Activated T-helper 2 cell treated with anti-CD3 and anti-CD28 coated beads, Interferon-gamma antibody, Interleukin-2, Interleukin-4, amounts not matched to agents 10 μg/mL and 5 μg/mL and 100 μg/mL, durations not matched to agents 14 hours and 24 hours and 36 hours (primary cell): ENCODE data around the gene PPP1R12C. TPM values are rescaled to one million over a fixed set of nuclear protein-coding genes. Genes with fewer than 3 reads are reported as not detected.

Experiments used
- DNase-seq: peaks from one replicate; pipeline ENCODE4 v3.0.0; 2021; ENCODE audit warnings: low spot score
- H3K27ac Mint-ChIP-seq: one replicate; pipeline ENCODE4 v1.8.0; 2021; ENCODE audit warnings: mixed read lengths
- H3K27me3 Mint-ChIP-seq: one replicate; pipeline ENCODE4 v1.8.0; 2021; ENCODE audit warnings: low read depth, mixed read lengths
- H3K36me3 Mint-ChIP-seq: one replicate; pipeline ENCODE4 v1.8.0; 2021; ENCODE audit warnings: low read depth, mixed read lengths
- H3K4me1 Mint-ChIP-seq: one replicate; pipeline ENCODE4 v1.8.0; 2021; ENCODE audit warnings: low read depth, mixed read lengths
- H3K4me3 Mint-ChIP-seq: one replicate; pipeline ENCODE4 v1.8.0; 2021; ENCODE audit warnings: low read depth, mild to moderate bottlenecking, moderate library complexity, mixed read lengths
- H3K9me3 Mint-ChIP-seq: one replicate; pipeline ENCODE4 v1.8.0; 2021; ENCODE audit warnings: mixed read lengths
- intact Hi-C: fragments of 100-400 bp; cut with micrococcal nuclease; formaldehyde crosslinking; loops from one replicate; pipeline ENCODE4 v1.15.1; 2023
- total RNA-seq: library from RNA; stranded (reverse); gene quantifications from 2 replicates; pipeline ENCODE4 v1.2.3, GENCODE V29; 2022

The PPP1R12C gene
- total RNA-seq, 1 donor from 2014 or later, result 108 TPM

DNA sequence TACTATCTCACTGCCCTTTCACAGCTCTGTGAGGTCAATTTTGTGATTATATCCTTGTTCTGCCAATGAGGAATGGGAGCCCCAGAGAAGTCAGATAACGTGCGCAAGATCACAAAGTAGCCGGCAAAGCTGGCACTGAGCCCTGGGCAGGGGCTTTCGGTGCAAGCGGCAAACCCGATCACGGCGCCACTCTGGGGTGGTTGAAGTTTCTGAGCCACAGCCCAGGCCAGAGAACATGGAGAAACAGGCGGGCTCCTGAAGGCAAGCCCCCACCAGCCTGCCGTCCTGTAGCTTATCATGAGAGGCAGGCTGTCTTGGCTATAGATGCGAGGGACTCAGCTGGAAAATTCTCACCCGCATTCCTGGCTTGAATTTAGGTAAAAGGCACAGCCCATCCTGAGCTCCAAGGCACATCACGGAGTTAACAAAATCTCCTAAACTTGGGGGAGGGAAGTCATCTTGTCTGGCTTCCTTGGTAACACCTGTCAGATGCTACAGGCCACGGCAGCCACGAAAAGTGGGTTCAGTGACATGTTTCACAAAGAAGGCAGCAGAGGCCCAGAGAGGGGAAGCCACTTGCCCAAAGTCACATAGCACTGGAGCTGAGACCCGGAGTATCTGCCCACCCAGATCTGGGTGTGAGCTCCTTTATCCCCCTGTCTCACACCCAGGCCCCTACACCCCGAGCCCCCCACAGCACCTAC is 19.1 kb upstream of the PPP1R12C start:
- Mint-ChIP-seq H3K4me3 (no peak overlapping the region), H3K4me1 (no peaks in the 10 kb centered on the region), H3K9me3 (no peaks in the 10 kb centered on the region), H3K27me3 (peaks cover 8% of the 10 kb centered on the region), H3K27ac (no peak overlapping the region), H3K36me3 (no peaks in the 10 kb centered on the region)
- intact Hi-C loops, result no loop called here
- no peak for DNase-seq

DNA sequence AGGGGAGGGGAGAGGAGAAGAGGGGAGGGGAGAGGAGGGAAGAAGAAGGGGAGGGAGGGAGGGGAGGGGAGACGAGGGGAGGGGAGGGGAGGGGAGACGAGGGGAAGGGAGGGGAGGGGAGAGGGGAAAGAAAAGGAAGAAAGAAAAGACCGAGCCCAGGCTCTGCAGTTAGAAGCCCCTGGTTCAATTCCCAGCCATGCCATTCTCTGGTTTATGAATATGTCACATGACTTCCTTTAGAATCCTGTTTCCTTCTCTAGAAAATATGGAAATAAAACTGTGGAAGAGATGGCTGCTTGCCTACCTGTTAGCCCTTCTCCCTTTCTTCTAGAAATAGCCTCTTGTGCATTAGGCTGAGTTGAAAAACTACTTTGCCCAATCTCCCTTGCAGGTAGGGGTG is 17.3 kb upstream of the PPP1R12C start:
- H3K27me3 Mint-ChIP-seq, result peaks cover 10% of the 10 kb centered on the region
- intact Hi-C loops, result no loop called here
- no peak overlapping the region for H3K27ac Mint-ChIP-seq
- DNase-seq, result no peak
- no peaks in the 10 kb centered on the region for H3K4me1 Mint-ChIP-seq
- no peaks in the 10 kb centered on the region for H3K9me3 Mint-ChIP-seq
- H3K36me3 Mint-ChIP-seq, result no peaks in the 10 kb centered on the region
- no peak overlapping the region for H3K4me3 Mint-ChIP-seq

DNA sequence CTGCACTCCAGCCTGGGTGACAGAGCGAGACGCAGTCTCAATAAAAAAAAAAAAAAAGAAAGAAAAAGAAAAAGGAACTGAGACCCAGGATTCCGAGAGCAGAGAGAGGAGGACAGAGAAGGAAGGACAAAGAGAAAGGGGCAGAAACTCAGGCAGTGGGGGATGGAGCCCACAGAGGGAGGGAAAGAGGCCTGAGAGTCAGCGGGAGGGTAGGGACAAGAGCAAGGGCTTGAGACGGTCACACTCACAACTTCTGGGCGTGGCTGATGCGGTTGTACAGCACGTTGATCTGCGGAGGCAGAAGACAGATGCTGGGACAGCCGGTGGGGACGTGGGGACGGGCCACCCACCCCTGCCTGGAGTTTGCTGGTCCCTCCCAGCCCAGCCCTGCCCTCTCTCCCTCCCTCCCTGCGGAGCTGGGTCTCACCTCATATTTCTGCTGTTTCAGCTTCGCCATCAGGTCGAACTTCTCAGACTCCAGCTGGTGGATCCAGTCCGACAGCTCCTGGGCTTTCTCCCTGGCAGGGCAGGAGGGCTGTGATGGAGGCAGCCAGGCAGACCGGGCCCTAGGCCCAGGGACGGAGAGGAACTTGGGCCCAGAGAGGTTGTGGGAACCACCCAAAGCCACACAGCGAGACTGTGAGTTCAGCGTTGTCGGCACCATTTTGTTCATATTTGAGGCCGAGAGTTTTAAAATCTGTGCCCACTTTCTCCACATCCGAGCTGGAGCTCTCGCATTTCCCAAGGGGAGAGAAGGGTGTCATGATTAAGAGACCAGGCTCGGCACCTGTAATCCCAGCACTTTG is 16.4 kb upstream of the PPP1R12C start:
- Mint-ChIP-seq H3K9me3 (no peaks in the 10 kb centered on the region), H3K27me3 (peaks cover 10% of the 10 kb centered on the region), H3K4me3 (no peak overlapping the region), H3K4me1 (no peaks in the 10 kb centered on the region), H3K36me3 (no peaks in the 10 kb centered on the region), H3K27ac (no peak overlapping the region)
- DNase-seq, result no peak
- intact Hi-C loops, result no loop called here

DNA sequence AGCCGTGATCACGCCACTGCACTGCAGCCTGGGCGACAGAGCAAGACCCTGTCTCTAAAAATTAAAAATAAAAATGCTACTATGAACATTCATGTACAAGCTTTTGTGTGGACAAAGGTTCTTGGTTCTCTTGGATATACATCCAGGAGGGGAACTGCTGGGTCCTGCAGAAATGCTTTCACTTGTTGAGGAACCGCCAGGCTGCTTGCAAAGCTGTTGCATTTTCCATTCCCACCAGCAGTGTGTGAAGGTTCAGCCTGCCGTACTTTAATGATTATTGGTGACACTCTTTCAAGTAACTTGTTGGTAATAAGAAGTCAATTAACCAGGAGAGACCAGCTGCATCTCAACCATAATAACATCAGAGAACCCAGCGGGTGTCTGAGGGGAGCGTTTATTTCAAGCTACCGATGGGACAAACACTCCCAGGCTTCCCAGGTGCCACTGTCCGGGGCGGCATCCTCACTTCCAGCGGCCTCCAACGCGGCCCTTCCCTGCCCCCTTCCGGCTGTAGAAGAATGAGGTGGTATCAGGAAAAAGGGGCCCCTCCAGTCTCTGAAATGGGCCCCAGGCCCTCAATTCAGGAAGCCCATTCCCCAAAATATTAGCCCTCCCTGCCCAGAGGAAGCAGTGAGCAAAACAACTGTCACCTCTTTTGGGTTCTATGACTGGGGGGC is 15.2 kb upstream of the PPP1R12C start:
- no peaks in the 10 kb centered on the region for H3K36me3 Mint-ChIP-seq
- peaks cover 10% of the 10 kb centered on the region for H3K27me3 Mint-ChIP-seq
- no peak for DNase-seq
- no peak overlapping the region for H3K27ac Mint-ChIP-seq
- H3K4me3 Mint-ChIP-seq, result no peak overlapping the region
- no peaks in the 10 kb centered on the region for H3K9me3 Mint-ChIP-seq
- no peaks in the 10 kb centered on the region for H3K4me1 Mint-ChIP-seq
- intact Hi-C loops, result no loop called here

DNA sequence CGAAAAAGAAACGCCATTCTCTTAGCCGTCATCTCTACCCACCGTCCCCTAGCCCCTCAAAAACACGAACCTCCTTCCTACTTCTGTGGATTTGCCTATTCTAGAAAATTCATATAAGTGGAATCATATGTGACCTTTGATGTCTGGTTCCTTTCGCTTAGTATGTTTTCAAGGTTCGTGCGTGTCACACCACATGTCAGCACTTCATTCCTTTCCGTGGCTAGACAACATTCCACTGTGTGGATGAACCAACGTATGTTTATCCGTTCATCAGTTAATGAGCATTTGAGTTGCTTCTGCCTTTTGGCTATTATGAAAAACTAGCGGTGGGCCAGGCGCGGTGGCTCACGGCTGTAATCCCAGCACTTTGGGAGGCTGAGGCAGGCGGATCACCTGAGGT is 14.0 kb upstream of the PPP1R12C start:
- Mint-ChIP-seq H3K27me3 (peaks cover 19% of the 10 kb centered on the region), H3K27ac (no peak overlapping the region), H3K4me1 (no peaks in the 10 kb centered on the region), H3K36me3 (no peaks in the 10 kb centered on the region), H3K4me3 (no peak overlapping the region), H3K9me3 (no peaks in the 10 kb centered on the region)
- DNase-seq, result no peak
- intact Hi-C loops, result no loop called here

DNA sequence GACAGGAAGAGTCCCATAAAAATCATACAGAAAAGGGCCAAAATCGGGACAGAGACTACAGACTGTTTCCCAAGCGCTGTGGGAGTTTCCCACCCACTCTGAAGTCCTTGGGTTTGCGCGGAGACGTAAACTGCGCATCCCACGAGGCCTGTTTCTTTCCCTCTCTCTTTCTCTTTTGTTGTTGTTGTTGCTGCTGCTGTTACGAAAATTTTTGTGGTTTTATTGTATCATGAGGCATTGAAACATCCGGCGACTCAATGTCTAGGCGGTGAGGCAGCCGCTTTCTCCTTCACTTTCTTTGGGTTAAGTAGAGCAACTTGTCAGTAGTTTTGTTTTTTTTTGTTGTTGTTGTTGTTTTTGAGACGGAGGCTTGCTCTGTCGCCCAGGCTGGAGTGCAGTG is 1.6 kb upstream of the PPP1R12C start:
- H3K9me3 Mint-ChIP-seq, result no peaks in the 10 kb centered on the region
- no peak for DNase-seq
- peaks cover 17% of the 10 kb centered on the region for H3K36me3 Mint-ChIP-seq
- H3K27me3 Mint-ChIP-seq, result peaks cover 19% of the 10 kb centered on the region
- H3K4me3 Mint-ChIP-seq, result peak overlapping the region; percentile 96
- H3K4me1 Mint-ChIP-seq, result peaks cover 29% of the 10 kb centered on the region
- peak overlapping the region; percentile 21 for H3K27ac Mint-ChIP-seq
- intact Hi-C loops, result loop anchor here (5.0 to 10.0 kb wide), 2 partner anchors 138 to 506 kb away; partner anchors contain the start of genes PPP6R1 and ZNF784

DNA sequence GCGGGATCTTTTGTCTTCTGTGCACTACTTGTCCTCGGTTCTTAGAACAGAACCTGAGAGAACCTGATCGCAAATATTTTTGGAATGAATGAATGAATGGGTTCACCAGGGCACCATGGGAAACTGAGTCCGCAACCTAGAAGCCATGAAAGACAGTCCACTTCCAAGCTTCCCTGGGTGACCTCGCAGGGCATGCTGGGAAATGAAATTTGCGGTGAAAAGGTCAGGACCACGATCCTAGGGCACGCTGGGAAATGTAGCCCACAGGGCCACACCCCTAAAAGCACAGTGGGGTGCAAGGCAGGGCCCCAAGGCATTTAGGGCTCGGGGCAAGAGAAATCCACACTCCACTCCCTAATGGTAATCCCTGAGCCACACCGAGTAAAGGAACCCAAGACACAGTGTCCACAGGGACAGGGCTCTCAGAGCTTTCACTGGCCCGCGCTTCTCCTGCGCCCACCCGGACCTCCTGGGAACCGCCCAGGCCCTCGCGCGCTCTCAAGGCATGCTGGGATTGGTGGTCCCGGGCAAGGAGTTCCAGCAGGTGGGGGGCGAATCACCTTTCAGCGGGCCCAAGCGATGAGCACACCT is 1.1 kb upstream of the PPP1R12C start:
- Mint-ChIP-seq H3K9me3 (no peaks in the 10 kb centered on the region), H3K36me3 (peaks cover 17% of the 10 kb centered on the region), H3K27ac (peak overlapping the region; percentile 93), H3K27me3 (peaks cover 13% of the 10 kb centered on the region), H3K4me3 (peak overlapping the region; percentile 96), H3K4me1 (peaks cover 29% of the 10 kb centered on the region)
- peak; percentile 16 for DNase-seq
- intact Hi-C loops, result loop anchor here (5.0 to 10.0 kb wide), 2 partner anchors 139 to 506 kb away; partner anchors contain the start of genes PPP6R1 and ZNF784

DNA sequence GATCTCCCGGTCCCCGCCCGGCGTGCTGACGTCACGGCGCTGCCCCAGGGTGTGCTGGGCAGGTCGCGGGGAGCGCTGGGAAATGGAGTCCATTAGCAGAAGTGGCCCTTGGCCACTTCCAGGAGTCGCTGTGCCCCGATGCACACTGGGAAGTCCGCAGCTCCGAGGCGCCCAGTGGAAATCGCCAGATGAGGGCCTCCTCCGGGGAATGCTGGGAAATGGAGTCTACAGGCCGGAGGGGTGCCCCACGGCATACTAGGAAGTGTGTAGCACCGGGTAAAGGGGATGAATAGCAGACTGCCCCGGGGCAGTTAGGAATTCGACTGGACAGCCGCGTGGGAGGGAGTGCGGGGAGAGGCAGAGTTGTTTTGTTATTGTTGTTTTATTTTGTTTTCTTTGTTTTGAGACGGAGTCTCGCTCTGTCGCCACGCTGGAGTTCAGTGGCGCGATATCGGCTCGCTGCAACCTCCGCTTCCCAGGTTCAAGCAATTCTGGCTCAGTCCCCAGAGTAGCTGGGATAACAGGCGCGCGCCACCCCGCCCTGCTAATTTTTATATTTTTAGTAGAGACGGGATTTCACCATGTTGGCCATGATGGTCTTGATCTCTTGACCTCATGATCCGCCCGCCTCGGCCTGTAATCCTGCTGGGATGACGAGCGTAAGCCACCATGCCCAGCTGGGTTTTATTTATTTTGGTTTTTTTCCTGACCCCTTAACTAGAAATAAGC is 390 bp upstream of the PPP1R12C start:
- Mint-ChIP-seq H3K36me3 (peaks cover 17% of the 10 kb centered on the region), H3K27me3 (peaks cover 7% of the 10 kb centered on the region)
- intact Hi-C loops, result loop anchor here (2.0 to 10.0 kb wide), 3 partner anchors 37 to 507 kb away; partner anchors contain the start of genes PPP6R1 and ZNF784

DNA sequence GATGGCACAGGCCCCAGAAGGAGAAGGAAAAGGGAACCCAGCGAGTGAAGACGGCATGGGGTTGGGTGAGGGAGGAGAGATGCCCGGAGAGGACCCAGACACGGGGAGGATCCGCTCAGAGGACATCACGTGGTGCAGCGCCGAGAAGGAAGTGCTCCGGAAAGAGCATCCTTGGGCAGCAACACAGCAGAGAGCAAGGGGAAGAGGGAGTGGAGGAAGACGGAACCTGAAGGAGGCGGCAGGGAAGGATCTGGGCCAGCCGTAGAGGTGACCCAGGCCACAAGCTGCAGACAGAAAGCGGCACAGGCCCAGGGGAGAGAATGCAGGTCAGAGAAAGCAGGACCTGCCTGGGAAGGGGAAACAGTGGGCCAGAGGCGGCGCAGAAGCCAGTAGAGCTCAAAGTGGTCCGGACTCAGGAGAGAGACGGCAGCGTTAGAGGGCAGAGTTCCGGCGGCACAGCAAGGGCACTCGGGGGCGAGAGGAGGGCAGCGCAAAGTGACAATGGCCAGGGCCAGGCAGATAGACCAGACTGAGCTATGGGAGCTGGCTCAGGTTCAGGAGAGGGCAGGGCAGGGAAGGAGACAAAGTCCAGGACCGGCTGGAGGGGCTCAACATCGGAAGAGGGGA is 1.1 kb downstream of the PPP1R12C start:
- peak overlapping the region; percentile 100 for H3K4me3 Mint-ChIP-seq
- peak; percentile 48 for DNase-seq
- intact Hi-C loops, result loop anchor here (2.0 to 10.0 kb wide), 3 partner anchors 36 to 508 kb away; partner anchors contain the start of genes PPP6R1 and ZNF784
- no peaks in the 10 kb centered on the region for H3K9me3 Mint-ChIP-seq
- peaks cover 17% of the 10 kb centered on the region for H3K36me3 Mint-ChIP-seq
- H3K27ac Mint-ChIP-seq, result peak overlapping the region; percentile 93
- H3K27me3 Mint-ChIP-seq, result peaks cover 2% of the 10 kb centered on the region
- H3K4me1 Mint-ChIP-seq, result peaks cover 29% of the 10 kb centered on the region

More for the DNA sequence above, 390 bp upstream of the PPP1R12C start:
- H3K4me1 Mint-ChIP-seq, result peaks cover 29% of the 10 kb centered on the region
- peak; percentile 96 for DNase-seq
- peak overlapping the region; percentile 93 for H3K27ac Mint-ChIP-seq
- peak overlapping the region; percentile 96 for H3K4me3 Mint-ChIP-seq
- no peaks in the 10 kb centered on the region for H3K9me3 Mint-ChIP-seq

DNA sequence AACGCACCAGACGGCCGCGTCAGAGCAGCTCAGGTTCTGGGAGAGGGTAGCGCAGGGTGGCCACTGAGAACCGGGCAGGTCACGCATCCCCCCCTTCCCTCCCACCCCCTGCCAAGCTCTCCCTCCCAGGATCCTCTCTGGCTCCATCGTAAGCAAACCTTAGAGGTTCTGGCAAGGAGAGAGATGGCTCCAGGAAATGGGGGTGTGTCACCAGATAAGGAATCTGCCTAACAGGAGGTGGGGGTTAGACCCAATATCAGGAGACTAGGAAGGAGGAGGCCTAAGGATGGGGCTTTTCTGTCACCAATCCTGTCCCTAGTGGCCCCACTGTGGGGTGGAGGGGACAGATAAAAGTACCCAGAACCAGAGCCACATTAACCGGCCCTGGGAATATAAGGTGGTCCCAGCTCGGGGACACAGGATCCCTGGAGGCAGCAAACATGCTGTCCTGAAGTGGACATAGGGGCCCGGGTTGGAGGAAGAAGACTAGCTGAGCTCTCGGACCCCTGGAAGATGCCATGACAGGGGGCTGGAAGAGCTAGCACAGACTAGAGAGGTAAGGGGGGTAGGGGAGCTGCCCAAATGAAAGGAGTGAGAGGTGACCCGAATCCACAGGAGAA is 1.9 kb downstream of the PPP1R12C start:
- DNase-seq, result no peak
- Mint-ChIP-seq H3K27me3 (peaks cover 2% of the 10 kb centered on the region), H3K27ac (peak overlapping the region; percentile 93), H3K4me3 (peak overlapping the region; percentile 100), H3K4me1 (peaks cover 29% of the 10 kb centered on the region), H3K36me3 (peaks cover 20% of the 10 kb centered on the region), H3K9me3 (no peaks in the 10 kb centered on the region)
- intact Hi-C loops, result loop anchor here (2.0 to 10.0 kb wide), 3 partner anchors 35 to 509 kb away; partner anchors contain the start of genes PPP6R1 and ZNF784

DNA sequence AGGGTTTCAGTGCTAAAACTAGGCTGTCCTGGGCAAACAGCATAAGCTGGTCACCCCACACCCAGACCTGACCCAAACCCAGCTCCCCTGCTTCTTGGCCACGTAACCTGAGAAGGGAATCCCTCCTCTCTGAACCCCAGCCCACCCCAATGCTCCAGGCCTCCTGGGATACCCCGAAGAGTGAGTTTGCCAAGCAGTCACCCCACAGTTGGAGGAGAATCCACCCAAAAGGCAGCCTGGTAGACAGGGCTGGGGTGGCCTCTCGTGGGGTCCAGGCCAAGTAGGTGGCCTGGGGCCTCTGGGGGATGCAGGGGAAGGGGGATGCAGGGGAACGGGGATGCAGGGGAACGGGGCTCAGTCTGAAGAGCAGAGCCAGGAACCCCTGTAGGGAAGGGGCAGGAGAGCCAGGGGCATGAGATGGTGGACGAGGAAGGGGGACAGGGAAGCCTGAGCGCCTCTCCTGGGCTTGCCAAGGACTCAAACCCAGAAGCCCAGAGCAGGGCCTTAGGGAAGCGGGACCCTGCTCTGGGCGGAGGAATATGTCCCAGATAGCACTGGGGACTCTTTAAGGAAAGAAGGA is 2.8 kb downstream of the PPP1R12C start:
- H3K27ac Mint-ChIP-seq, result no peak overlapping the region
- DNase-seq, result no peak
- H3K36me3 Mint-ChIP-seq, result peaks cover 25% of the 10 kb centered on the region
- H3K9me3 Mint-ChIP-seq, result no peaks in the 10 kb centered on the region
- H3K4me3 Mint-ChIP-seq, result peak overlapping the region; percentile 66
- H3K27me3 Mint-ChIP-seq, result no peaks in the 10 kb centered on the region
- peaks cover 26% of the 10 kb centered on the region for H3K4me1 Mint-ChIP-seq
- intact Hi-C loops, result loop anchor here (5.0 to 10.0 kb wide), 2 partner anchors 143 to 510 kb away; partner anchors contain the start of genes PPP6R1 and ZNF784
